Nephron (organoid): ENCODE results near the gene MAST2.
A peak's percentile ranks its signal among the peaks of the same experiment; 100 is the strongest.

Experiments used
- H3K27ac Mint-ChIP-seq, 3 experiments: 2 replicates each; pipeline ENCODE4 v1.8.0; 2020; ENCODE audit warnings: mixed read lengths in 3 of 3, mild to moderate bottlenecking in 2 of 3, moderate library complexity in 1 of 3
- H3K27me3 Mint-ChIP-seq: 2 replicates; pipeline ENCODE4 v1.8.0; 2021; ENCODE audit warnings: low read depth, mild to moderate bottlenecking, moderate library complexity, mixed read lengths
- H3K36me3 Mint-ChIP-seq: 2 replicates; pipeline ENCODE4 v1.8.0; 2020; ENCODE audit warnings: low read depth, mixed read lengths
- H3K4me1 Mint-ChIP-seq: 2 replicates; pipeline ENCODE4 v1.8.0; 2020; ENCODE audit warnings: mixed read lengths
- H3K4me3 Mint-ChIP-seq, 3 experiments: 2 replicates each; pipeline ENCODE4 v1.8.0; 2020; ENCODE audit warnings: mild to moderate bottlenecking in 3 of 3, mixed read lengths in 3 of 3, moderate library complexity in 2 of 3
- H3K9me3 Mint-ChIP-seq: 2 replicates; pipeline ENCODE4 v1.8.0; 2020; ENCODE audit warnings: mixed read lengths
- CTCF ChIP-seq, 3 experiments: fragments of 200-600 bp; sonication (generic); IDR thresholded peaks; one replicate each; pipeline ENCODE4 v1.5.0; 2021; ENCODE audit warnings: antibody characterized with exemption in 3 of 3; ENCODE audit not compliant: unreplicated experiment in 3 of 3

The MAST2 gene

GRCh38 chr1:45979074-45979777 lies 175.8 kb downstream of the MAST2 start:
- no peak for TF ChIP-seq CTCF (IDR thresholded peaks at IDR 0.05; ENCODE audit: unreplicated experiment in 3 of 3)
- no peaks in the 10 kb centered on the region for H3K4me1 Mint-ChIP-seq
- H3K9me3 Mint-ChIP-seq, result no peaks in the 10 kb centered on the region
- H3K36me3 Mint-ChIP-seq, result peaks cover 4% of the 10 kb centered on the region
- H3K27ac Mint-ChIP-seq, result peak overlapping the region in 1 of 3 experiments; percentile 15
- no peaks in the 10 kb centered on the region for H3K27me3 Mint-ChIP-seq
- no peak overlapping the region for H3K4me3 Mint-ChIP-seq

DNA sequence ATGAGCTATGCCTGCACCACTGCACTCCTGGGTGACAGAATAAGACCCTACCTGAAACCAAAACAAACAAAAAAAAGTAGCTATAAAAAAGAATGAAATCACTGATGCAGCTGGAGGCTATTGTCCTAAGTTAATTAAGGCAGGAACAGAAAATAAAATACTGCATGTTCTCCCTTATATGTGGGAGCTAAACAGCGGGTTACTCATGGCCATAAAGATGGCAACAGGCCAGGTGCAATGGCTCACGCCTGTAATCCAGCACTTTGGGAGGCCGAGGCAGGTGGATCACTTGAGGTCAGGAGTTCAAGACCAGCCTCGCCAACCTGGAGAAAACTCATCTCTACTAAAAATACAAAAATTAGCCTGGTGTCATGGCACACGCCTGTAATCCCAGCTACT lies 176.4 kb downstream of the MAST2 start:
- no peak overlapping the region for H3K27ac Mint-ChIP-seq
- no peak overlapping the region for H3K4me3 Mint-ChIP-seq
- no peaks in the 10 kb centered on the region for H3K4me1 Mint-ChIP-seq
- H3K9me3 Mint-ChIP-seq, result no peaks in the 10 kb centered on the region
- H3K36me3 Mint-ChIP-seq, result peaks cover 4% of the 10 kb centered on the region
- TF ChIP-seq CTCF (IDR thresholded peaks at IDR 0.05; ENCODE audit: unreplicated experiment in 3 of 3), result no peak
- no peaks in the 10 kb centered on the region for H3K27me3 Mint-ChIP-seq

DNA sequence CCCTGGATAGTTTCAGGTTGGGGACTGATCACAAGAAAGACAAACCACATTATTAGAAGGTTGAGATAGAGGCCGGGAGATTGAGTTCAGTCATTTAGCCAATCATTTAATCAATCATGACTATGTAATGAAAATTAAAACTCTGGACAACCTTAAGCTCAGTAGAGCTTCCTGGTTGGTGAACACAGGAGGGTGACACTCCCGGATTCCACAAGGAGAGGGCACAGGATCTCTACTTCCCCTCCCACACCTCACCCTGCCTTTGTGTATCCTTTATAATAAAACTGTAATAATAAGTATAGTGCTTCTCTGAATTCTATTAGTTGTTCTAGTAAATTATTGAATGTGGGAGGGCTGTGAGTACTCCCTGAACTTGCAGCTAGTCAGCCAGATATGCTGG lies 178.9 kb downstream of the MAST2 start:
- TF ChIP-seq CTCF (IDR thresholded peaks at IDR 0.05; ENCODE audit: unreplicated experiment in 3 of 3), result no peak

DNA sequence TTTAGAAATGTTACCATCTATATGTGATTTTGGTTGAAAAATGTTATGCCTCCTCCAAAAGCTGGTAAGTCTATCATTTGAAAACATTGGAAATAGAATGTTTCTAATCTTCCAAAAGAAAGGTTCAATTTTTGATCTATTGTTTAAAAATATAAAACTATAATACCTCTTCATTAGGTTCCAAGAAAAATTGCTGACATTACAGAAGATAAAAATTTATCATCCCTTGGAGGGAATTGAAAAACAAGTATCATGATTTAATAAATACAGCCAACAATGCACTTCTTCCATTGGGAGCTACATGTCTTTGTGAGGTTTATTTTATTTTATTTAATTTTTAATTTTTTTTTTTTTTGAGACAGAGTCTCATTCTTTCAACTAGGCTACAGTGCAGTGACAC lies 180.6 kb downstream of the MAST2 start:
- Mint-ChIP-seq H3K4me1 (no peaks in the 10 kb centered on the region), H3K36me3 (no peaks in the 10 kb centered on the region), H3K27me3 (no peaks in the 10 kb centered on the region), H3K9me3 (no peaks in the 10 kb centered on the region), H3K4me3 (no peak overlapping the region), H3K27ac (no peak overlapping the region)
- no peak for TF ChIP-seq CTCF (IDR thresholded peaks at IDR 0.05; ENCODE audit: unreplicated experiment in 3 of 3)

More for the DNA sequence above, 178.9 kb downstream of the MAST2 start:
- no peaks in the 10 kb centered on the region for H3K9me3 Mint-ChIP-seq
- no peak overlapping the region for H3K4me3 Mint-ChIP-seq
- no peaks in the 10 kb centered on the region for H3K36me3 Mint-ChIP-seq
- no peaks in the 10 kb centered on the region for H3K4me1 Mint-ChIP-seq
- H3K27me3 Mint-ChIP-seq, result no peaks in the 10 kb centered on the region
- H3K27ac Mint-ChIP-seq, result peak overlapping the region in 1 of 3 experiments; percentile 75

DNA sequence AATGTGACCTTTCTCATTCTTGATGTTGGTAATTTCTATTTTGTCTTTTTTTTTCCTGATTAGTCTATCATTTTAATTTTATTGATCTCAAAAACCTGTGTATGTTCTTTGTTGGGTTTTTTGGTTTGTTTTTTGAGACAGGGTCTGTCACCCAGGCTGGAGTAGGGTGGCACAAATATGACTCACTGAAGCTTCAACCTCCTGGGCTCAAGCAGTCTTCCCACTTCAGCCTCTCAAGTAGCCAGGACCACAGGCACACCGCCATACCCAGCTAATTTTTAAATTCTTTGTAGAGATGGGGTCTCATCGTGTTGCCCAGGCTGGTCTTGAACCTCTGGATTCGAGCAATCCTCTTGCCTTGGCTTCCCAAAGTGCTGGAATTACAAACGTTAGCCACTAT lies 183.8 kb downstream of the MAST2 start:
- H3K4me1 Mint-ChIP-seq, result no peaks in the 10 kb centered on the region
- H3K4me3 Mint-ChIP-seq, result no peak overlapping the region
- peaks cover 14% of the 10 kb centered on the region for H3K9me3 Mint-ChIP-seq
- TF ChIP-seq CTCF (IDR thresholded peaks at IDR 0.05; ENCODE audit: unreplicated experiment in 3 of 3), result no peak
- H3K27ac Mint-ChIP-seq, result no peak overlapping the region
- H3K36me3 Mint-ChIP-seq, result peaks cover 16% of the 10 kb centered on the region
- H3K27me3 Mint-ChIP-seq, result no peaks in the 10 kb centered on the region

DNA sequence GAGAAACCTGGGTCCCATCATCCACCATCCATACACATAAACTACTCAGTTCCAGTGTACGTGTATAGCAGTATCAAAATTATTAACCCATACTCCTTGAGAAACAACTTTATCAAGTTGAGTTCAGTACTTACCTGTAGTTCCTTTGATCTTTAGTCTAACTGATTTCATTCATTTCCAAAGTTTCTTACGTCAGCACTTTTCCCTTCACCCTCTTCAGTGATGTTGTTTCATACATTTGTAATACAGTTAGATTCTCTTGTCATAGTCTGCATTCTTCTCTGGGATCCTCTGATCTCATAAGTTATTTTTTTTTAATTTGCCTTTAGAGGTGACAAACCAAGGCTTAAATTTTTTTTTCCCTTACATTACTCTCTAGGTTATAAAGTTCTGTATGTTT lies 185.8 kb downstream of the MAST2 start:
- H3K27ac Mint-ChIP-seq, result no peak overlapping the region
- peaks cover 16% of the 10 kb centered on the region for H3K9me3 Mint-ChIP-seq
- TF ChIP-seq CTCF (IDR thresholded peaks at IDR 0.05; ENCODE audit: unreplicated experiment in 3 of 3), result no peak
- no peak overlapping the region for H3K4me3 Mint-ChIP-seq
- H3K4me1 Mint-ChIP-seq, result no peaks in the 10 kb centered on the region
- H3K27me3 Mint-ChIP-seq, result no peaks in the 10 kb centered on the region
- H3K36me3 Mint-ChIP-seq, result peaks cover 22% of the 10 kb centered on the region
